Measurements from ENCODE around the gene TMTC4.
"Not testable (repeated sequence)": the region's sequence is repeated elsewhere in the genome, so short reads cannot be mapped to it uniquely, and the experiment has no call there.

The TMTC4 gene

GRCh38 chr13:100584896-100585295 is 89.7 kb downstream of the TMTC4 start:
- no peak for DNase-seq (ENCODE audit: low spot score)

GRCh38 chr13:100581504-100581903 is 93.1 kb downstream of the TMTC4 start:
- DNase-seq (ENCODE audit: low spot score), result no peak

GRCh38 chr13:100581030-100581429 is 93.6 kb downstream of the TMTC4 start:
- DNase-seq (ENCODE audit: low spot score), result no peak

GRCh38 chr13:100580045-100580444 is 94.5 kb downstream of the TMTC4 start:
- DNase-seq (ENCODE audit: low spot score), result no peak

- not testable (repeated sequence) for DNase-seq (ENCODE audit: low spot score)
These were observed 97.4 kb downstream of the TMTC4 start for GRCh38 chr13:100577239-100577638.

GRCh38 chr13:100573121-100573520 is 101.5 kb downstream of the TMTC4 start:
- DNase-seq (ENCODE audit: low spot score), result peak; percentile 77

GRCh38 chr13:100566543-100566942 is 108.1 kb downstream of the TMTC4 start:
- peak; percentile 21 for DNase-seq (ENCODE audit: low spot score)

- no peak for DNase-seq (ENCODE audit: low spot score)
These were observed 109.3 kb downstream of the TMTC4 start for GRCh38 chr13:100565286-100565685.

GRCh38 chr13:100564444-100565223 is 110.0 kb downstream of the TMTC4 start:
- no peak for DNase-seq (ENCODE audit: low spot score)

DNA sequence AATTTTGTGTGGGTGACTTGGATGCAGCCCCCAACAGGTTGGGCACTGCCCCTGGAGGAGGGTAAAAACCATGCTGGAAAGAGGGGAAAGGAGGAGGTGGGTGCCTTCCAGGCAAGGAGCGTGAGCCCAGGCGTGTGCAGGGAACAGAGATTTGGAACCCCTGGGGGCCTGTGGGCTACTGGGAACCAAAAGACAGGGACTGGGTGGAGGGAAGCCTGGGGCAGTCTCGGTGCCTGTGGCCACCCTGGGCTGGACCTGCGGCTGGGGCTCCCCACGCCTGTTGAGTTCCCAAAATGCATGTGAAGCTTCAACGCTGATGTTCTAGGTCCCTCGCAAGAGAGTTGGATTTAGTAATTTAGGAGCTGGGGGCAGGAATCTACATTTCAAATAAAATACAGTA is 110.8 kb downstream of the TMTC4 start:
- DNase-seq (ENCODE audit: low spot score), result no peak

DNA sequence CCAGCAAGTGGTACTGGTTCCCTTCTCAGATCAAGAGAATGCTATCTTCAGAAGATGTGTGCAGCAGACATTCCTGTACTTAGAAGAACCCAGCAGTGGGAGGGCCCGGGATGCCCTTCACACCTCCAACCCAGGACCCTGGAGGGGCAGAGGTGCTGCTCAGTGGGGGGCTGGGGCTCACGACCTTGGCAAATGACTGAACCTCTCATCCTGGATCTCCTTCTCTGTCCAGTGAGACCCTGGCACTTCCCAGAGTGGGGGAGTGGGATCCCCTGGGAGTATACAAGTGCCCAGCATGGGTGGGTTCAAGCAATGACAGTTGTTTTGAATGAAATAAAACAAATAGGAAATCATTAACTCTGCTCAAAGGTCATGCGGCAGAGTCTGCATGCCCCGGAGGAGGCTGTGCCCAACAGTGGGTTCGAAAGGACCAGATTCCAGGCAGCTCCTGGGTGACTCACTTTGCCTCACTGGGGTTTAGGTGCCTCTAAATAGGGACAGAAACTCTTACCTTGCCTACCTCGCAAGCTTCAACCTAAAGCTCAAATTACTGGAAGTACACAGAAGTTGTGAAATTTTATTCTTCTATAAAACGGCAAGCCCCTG is 112.9 kb downstream of the TMTC4 start:
- DNase-seq (ENCODE audit: low spot score), result no peak

GRCh38 chr13:100561158-100561499 is 113.5 kb downstream of the TMTC4 start:
- DNase-seq (ENCODE audit: low spot score), result no peak

DNA sequence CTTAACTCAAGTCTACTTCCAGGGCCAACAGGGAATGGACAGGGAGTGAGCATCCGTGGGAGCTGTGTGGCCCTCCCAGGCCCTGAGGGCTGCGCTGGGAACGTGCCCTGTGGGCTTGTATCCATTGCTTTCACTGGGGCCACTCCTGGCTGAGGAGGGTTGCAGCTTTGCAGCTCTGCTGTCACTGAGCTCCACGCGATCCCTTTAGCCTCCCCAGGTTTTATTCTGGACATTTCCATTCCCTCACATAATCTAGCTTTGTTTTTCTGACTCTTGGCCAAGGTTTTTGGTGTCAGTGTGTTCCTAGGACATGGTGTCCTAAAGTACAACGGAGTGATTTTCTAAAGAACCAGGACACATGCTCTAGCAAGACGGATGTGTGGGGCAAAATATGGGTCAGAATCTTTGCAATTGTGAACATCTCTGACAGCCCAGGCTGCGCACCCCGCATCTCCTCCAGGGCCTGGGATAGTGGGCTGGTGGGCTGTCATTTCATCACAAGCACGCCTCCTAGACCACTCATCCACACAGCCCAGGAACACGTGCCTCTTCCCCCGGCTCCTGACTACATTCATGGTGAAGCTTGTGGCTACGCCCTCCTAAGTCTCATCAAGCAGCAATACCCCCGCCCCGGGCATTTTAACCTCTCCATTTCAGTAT is 114.0 kb downstream of the TMTC4 start:
- DNase-seq (ENCODE audit: low spot score), result no peak

DNA sequence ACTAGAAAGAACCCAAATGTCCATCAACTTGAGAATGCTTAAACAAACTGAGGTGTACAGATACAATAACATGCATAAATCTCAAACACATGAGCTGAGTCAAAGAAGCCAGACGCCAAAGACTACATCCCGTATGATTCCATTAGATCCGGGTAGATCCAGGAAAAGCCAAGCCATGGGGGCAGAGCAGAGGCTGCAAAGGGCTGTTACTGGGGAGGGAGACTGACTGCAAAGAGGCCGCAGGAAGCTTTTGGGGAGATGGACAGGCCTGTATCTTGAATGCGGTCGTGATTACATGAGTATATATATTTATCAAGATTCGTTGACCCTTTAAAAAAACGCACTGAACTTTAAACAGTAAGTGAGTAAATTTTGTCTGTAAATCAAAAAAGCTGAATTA is 114.7 kb downstream of the TMTC4 start:
- no peak for DNase-seq (ENCODE audit: low spot score)

All from RKO (cell line).